ENCODE results near the gene CTDNEP1. TPM values are rescaled to one million over a fixed set of nuclear protein-coding genes. Genes with fewer than 3 reads are reported as not detected.

Gene CTDNEP1
- total and polyA plus RNA-seq, 7 donors: 171 to 332 (median 217) TPM

DNA sequence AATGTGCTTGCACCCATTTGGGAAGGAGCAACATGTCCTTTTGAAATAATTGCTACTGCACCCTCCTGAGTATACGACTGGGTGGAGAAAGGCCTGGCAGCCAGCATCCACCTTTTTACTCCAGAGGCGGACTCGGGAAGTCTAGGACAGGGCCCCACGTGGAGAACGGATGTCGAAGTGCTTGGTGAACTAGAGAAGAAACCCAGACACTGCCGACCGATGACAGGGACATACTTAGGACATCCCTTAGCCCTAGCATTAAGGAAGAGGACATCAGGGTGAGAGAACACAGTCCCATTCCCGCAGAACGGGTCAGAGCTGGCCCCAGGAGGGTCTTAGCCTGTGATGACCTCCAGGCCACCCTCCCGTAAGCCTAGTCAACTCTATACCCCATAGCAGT is 39.2 kb upstream of the CTDNEP1 start:
- TF ChIP-seq, protein P1, sequence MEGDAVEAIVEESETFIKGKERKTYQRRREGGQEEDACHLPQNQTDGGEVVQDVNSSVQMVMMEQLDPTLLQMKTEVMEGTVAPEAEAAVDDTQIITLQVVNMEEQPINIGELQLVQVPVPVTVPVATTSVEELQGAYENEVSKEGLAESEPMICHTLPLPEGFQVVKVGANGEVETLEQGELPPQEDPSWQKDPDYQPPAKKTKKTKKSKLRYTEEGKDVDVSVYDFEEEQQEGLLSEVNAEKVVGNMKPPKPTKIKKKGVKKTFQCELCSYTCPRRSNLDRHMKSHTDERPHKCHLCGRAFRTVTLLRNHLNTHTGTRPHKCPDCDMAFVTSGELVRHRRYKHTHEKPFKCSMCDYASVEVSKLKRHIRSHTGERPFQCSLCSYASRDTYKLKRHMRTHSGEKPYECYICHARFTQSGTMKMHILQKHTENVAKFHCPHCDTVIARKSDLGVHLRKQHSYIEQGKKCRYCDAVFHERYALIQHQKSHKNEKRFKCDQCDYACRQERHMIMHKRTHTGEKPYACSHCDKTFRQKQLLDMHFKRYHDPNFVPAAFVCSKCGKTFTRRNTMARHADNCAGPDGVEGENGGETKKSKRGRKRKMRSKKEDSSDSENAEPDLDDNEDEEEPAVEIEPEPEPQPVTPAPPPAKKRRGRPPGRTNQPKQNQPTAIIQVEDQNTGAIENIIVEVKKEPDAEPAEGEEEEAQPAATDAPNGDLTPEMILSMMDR (IDR thresholded peaks at IDR 0.05): no peak
- 30 to 63% (median 36%) methylated on average over 11 of the region's 11 CpGs for WGBS, 3 donors
- peak in 3 of 4 donors; percentile 1 to 20 (median 15) for ATAC-seq
- peaks cover 0 to 9% (median 0%) of the 10 kb centered on the region in 3 donors for H3K27me3 ChIP-seq (ENCODE audit: insufficient read depth in 3 of 3, low read length in 2 of 3)
- H3K27ac ChIP-seq: peak overlapping the region; percentile 46
- peaks cover 0 to 22% of the 10 kb centered on the region in 2 donors for H3K36me3 ChIP-seq (ENCODE audit: insufficient read depth in 1 of 2, low read depth in 1 of 2)
- peaks cover 30% of the 10 kb centered on the region for H3K4me1 ChIP-seq
- H3K9me3 ChIP-seq: no peaks in the 10 kb centered on the region
- intact Hi-C loops (cut with DNase I): no loop called here
- DNase-seq: peak in 1 of 2 donors; percentile 56
- no peak overlapping the region for H3K4me3 ChIP-seq

DNA sequence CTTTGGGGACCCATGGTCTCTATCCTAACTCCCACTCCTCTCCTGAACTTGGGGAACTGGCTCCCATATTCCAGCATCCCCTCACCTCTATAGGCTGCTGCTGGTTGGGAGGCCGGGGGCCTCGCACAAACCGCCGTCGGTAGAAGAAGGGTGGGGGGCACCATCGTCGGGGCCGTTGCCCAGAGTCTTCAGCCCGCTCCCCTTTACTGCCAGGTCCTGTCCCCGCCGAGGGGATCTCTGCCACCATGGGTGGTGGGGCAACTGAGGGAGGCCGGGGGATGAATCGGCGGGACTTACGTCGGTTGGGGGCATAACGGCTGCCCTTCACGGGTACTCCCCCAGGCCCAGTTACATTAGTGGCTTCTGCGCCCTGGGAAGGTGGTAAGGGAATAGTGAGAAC is 38.6 kb upstream of the CTDNEP1 start:
- H3K9me3 ChIP-seq: no peaks in the 10 kb centered on the region
- intact Hi-C loops (cut with DNase I): no loop called here
- 46 to 79% (median 62%) methylated on average over 19 of the region's 19 CpGs for WGBS, 3 donors
- no peak overlapping the region for H3K4me3 ChIP-seq
- H3K36me3 ChIP-seq (ENCODE audit: insufficient read depth in 1 of 2, low read depth in 1 of 2): peaks cover 0 to 27% of the 10 kb centered on the region in 2 donors
- DNase-seq (peak in 1 of 2 donors; percentile 57), ATAC-seq (peak in 3 of 4 donors; percentile 2 to 14 (median 3))
- H3K27me3 ChIP-seq (ENCODE audit: insufficient read depth in 3 of 3, low read length in 2 of 3): peaks cover 0 to 9% (median 0%) of the 10 kb centered on the region in 3 donors
- TF ChIP-seq, protein P1 (IDR thresholded peaks at IDR 0.05): no peak
- H3K27ac ChIP-seq: peak overlapping the region; percentile 46
- H3K4me1 ChIP-seq: peaks cover 29% of the 10 kb centered on the region

DNA sequence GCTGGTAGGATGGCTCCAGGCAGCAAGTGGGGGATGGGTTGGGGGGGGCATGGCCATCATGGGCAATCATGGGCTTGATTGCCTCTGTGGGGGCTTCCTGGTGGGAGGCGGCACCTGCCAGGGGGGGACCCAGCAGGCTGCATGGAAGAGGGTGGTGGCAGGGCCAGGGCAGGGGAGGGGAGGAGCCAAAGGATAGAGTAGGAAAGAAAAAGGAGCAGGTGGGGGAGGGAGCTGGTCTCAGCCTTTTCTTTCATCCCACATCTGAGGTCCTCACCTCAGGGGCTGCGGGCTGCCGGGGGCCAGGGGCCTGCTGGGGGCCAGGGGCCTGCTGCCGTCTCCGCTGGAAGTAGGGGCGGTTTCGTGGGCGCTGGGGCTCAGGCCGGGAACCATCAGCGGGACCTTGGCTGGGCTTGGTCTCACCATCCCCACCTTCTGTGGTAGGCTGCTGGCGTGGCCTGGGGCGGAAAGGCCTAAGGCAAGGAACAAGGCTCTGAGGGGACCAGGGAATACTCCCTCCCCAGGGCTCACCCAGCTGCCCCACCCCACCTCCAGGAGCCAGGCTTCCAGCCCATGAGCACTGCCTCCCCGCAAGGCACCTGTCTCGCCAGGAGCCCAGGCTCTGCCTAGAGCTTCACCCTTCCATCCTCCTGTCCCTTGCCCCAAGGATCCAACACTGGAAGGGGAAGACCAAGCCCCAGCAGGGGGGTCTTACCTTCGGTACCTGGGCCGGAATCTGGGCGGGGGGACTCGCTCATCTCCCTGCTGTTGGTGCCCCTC is 37.9 kb upstream of the CTDNEP1 start:
- WGBS, 3 donors: 32 to 62% (median 38%) methylated on average over 10 to 18 of the region's 18 CpGs
- Histone ChIP-seq H3K27me3 (ENCODE audit: insufficient read depth in 3 of 3, low read length in 2 of 3) (peaks cover 0 to 9% (median 0%) of the 10 kb centered on the region in 3 donors), H3K4me3 (no peak overlapping the region), H3K27ac (peak overlapping the region; percentile 46), H3K4me1 (peaks cover 27% of the 10 kb centered on the region), H3K36me3 (ENCODE audit: insufficient read depth in 1 of 2, low read depth in 1 of 2) (peaks cover 0 to 34% of the 10 kb centered on the region in 2 donors), H3K9me3 (no peaks in the 10 kb centered on the region)
- ATAC-seq (peak; percentile 24 to 48 (median 37)), DNase-seq (peak in 1 of 2 donors; percentile 79)
- TF ChIP-seq, protein P1 (IDR thresholded peaks at IDR 0.05): no peak
- intact Hi-C loops (cut with DNase I): no loop called here

DNA sequence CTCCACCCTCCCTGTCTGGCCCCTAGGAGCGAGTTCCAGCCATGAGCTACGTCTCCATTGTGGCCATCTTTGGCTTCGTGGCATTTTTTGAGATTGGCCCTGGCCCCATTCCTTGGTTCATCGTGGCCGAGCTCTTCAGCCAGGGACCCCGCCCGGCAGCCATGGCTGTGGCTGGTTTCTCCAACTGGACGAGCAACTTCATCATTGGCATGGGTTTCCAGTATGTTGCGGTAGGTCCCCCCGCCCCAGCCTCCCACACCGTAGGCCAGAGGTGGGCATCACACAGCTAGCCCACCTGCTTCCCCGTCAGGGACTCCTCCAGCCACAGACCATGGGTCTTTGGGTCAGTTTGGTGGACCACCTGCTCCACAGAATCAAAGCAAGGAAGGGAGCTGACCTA is 34.1 kb upstream of the CTDNEP1 start:
- ATAC-seq: no peak
- WGBS, 3 donors: 60 to 78% (median 62%) methylated on average over 12 of the region's 12 CpGs
- no peaks in the 10 kb centered on the region for H3K9me3 ChIP-seq
- intact Hi-C loops (cut with DNase I): no loop called here
- no peaks in the 10 kb centered on the region for H3K27me3 ChIP-seq (ENCODE audit: insufficient read depth in 3 of 3, low read length in 2 of 3)
- peaks cover 30% of the 10 kb centered on the region for H3K4me1 ChIP-seq
- H3K4me3 ChIP-seq: no peak overlapping the region
- no peak for DNase-seq
- peaks cover 0 to 44% of the 10 kb centered on the region in 2 donors for H3K36me3 ChIP-seq (ENCODE audit: insufficient read depth in 1 of 2, low read depth in 1 of 2)
- TF ChIP-seq, protein P1 (IDR thresholded peaks at IDR 0.05): no peak
- peak overlapping the region; percentile 96 for H3K27ac ChIP-seq
